Transverse colon (tissue), 4 donors: ENCODE measurements around the gene HDHD5.

Experiments used
- CTCF ChIP-seq, 5 experiments: fragments of 200-600 bp in 3 of 5; fragments of 450-650 bp in 2 of 5; sonication (generic) in 3 of 5; IDR thresholded peaks; 1 replicate in 2 of 5; 2 replicates in 3 of 5; pipeline ENCODE4 v1.5.1; 2016 to 2017; ENCODE audit warnings: antibody characterized with exemption in 5 of 5, inconsistent platforms in 3 of 5, mild to moderate bottlenecking in 2 of 5, moderate library complexity in 1 of 5
- EP300 ChIP-seq: sonication (generic); formaldehyde crosslinking; IDR thresholded peaks from one replicate; pipeline ENCODE4 v1.6.1; 2017; ENCODE audit warnings: antibody characterized with exemption, low read depth
- POLR2A ChIP-seq: fragments of 450-650 bp; IDR thresholded peaks from one replicate; pipeline ENCODE4 v1.6.1; 2016; ENCODE audit warnings: antibody characterized with exemption, mild to moderate bottlenecking, moderate library complexity
- POLR2AphosphoS5 ChIP-seq, 3 donors: sonication (generic); formaldehyde crosslinking; IDR thresholded peaks; one replicate each; pipeline ENCODE4 v1.6.1; 2016; ENCODE audit warnings: antibody characterized with exemption in 3 of 3

GRCh38 chr22:17135153-17135760, 23.8 kb downstream of the HDHD5 start:
- no peak for TF ChIP-seq CTCF (IDR thresholded peaks at IDR 0.05)
- TF ChIP-seq EP300: no peak
- no peak for TF ChIP-seq POLR2A
- TF ChIP-seq POLR2AphosphoS5 (IDR thresholded peaks at IDR 0.05): no peak
